ENCODE measurements around the gene THBS2. TPM values are rescaled to one million over a fixed set of nuclear protein-coding genes. Genes with fewer than 3 reads are reported as not detected.

The THBS2 gene
- total and polyA plus RNA-seq, 2 of the 4 experiments (the other 2 are of a cell fraction), result 97.3 to 113 TPM

DNA sequence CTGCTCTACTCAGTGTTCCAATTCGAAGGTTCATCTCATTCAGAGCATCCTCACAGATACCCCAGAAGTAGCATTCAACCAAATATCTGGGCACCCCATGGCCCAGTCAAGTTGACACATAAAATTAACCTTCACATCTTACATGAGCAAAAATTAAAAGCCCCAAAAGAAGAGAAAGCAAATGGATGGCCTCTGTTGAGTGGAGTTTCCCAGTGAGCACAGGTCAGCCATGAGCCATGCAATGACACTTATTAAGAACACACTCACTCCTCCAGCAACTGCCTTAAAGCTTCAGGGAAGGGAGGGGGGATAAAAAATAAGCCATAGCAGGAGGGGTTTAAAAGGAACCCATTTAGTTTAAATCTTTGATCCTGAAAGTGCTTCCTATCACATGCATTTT lies 14.6 kb upstream of the THBS2 start:
- DNase-seq (no peak), ATAC-seq (ENCODE audit: low read depth) (no peak)
- Histone ChIP-seq H4K91ac (ENCODE audit: insufficient read depth, low read depth, low read length) (peak overlapping the region; percentile 2; the same call in 1 of the 2 replicates), H2AFZ (replicated peaks; ENCODE audit: low read length, poor library complexity) (no peak overlapping the region), H3K14ac (replicated peaks; ENCODE audit: low read depth, low read length) (no peak overlapping the region), H4K20me1 (ENCODE audit: insufficient read depth, low read length) (no peaks in the 10 kb centered on the region), H3K36me3 (ENCODE audit: control insufficient read depth, insufficient read depth, low read length) (no peaks in the 10 kb centered on the region), H3K79me1 (ENCODE audit: low read depth in 1 of 2, low read length in 2 of 2) (no peaks in the 10 kb centered on the region), H3K4me2 (ENCODE audit: low read depth, low read length) (no peak overlapping the region), H3K23ac (ENCODE audit: low read depth, low read length) (no peak overlapping the region), H4K5ac (ENCODE audit: low read depth, low read length) (peak overlapping the region; percentile 60), H2BK5ac (ENCODE audit: low read depth, low read length, poor library complexity, severe bottlenecking) (no peak overlapping the region), H2BK15ac (ENCODE audit: low read depth, low read length) (peak overlapping the region; percentile 41; the same call in 1 of the 3 replicates), H3K4me3 (ENCODE audit: insufficient read depth, low read depth, low read length) (no peak overlapping the region), H4K8ac (ENCODE audit: low read depth in 2 of 2, low read length in 2 of 2) (0 out of 4 replicates have a peak overlapping the region, but pooled peaks of 1 of the 2 experiments have one; percentile 3), H3K4ac (ENCODE audit: low read depth, low read length) (peak overlapping the region; percentile 2; the same call in 1 of the 2 replicates), H3K9me3 (ENCODE audit: control insufficient read depth, insufficient read depth, low read length) (no peaks in the 10 kb centered on the region; the same call in 1 of the 2 replicates), H3K27me3 (ENCODE audit: control insufficient read depth, insufficient read depth, low read length) (no peaks in the 10 kb centered on the region), H3K56ac (ENCODE audit: extremely low read depth, insufficient read depth, low read length) (no peak overlapping the region), H2AK9ac (replicated peaks; ENCODE audit: low read depth, low read length, poor library complexity) (no peak overlapping the region), H3K27ac (ENCODE audit: insufficient read depth, low read length) (peak overlapping the region; percentile 61), H2AK5ac (ENCODE audit: low read depth, low read length) (peak overlapping the region; percentile 18; the same call in 1 of the 2 replicates), H2BK20ac (ENCODE audit: low read depth, low read length) (peak overlapping the region; percentile 35; the same call in 1 of the 2 replicates), H3K9me1 (ENCODE audit: insufficient read depth, low read length) (peaks cover 11% of the 10 kb centered on the region), H3K4me1 (ENCODE audit: control insufficient read depth, insufficient read depth, low read length) (peaks cover 20% of the 10 kb centered on the region), H3K18ac (ENCODE audit: low read depth, low read length) (peak overlapping the region; percentile 77), H2BK120ac (ENCODE audit: low read depth, low read length) (peak overlapping the region; percentile 1; the same call in 1 of the 2 replicates), H3K9ac (ENCODE audit: low read depth, low read length) (no peak overlapping the region)
- TF ChIP-seq RAD21 (IDR thresholded peaks at IDR 0.05; ENCODE audit: low read length), result no peak
- no peak for TF ChIP-seq NFE2L2 (IDR thresholded peaks at IDR 0.05; ENCODE audit: low read depth, low read length)
- no peak for TF ChIP-seq FOS (IDR thresholded peaks at IDR 0.05; ENCODE audit: low read depth, low read length)
- no peak for TF ChIP-seq MAFK (IDR thresholded peaks at IDR 0.05; ENCODE audit: low read depth, low read length)
- TF ChIP-seq CHD1 (IDR thresholded peaks at IDR 0.05; ENCODE audit: low read depth, low read length), result no peak
- no peak for TF ChIP-seq POLR2A (IDR thresholded peaks at IDR 0.05; ENCODE audit: low read depth, low read length)
- TF ChIP-seq, protein P1, sequence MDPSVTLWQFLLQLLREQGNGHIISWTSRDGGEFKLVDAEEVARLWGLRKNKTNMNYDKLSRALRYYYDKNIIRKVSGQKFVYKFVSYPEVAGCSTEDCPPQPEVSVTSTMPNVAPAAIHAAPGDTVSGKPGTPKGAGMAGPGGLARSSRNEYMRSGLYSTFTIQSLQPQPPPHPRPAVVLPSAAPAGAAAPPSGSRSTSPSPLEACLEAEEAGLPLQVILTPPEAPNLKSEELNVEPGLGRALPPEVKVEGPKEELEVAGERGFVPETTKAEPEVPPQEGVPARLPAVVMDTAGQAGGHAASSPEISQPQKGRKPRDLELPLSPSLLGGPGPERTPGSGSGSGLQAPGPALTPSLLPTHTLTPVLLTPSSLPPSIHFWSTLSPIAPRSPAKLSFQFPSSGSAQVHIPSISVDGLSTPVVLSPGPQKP (IDR thresholded peaks at IDR 0.05; ENCODE audit: borderline replicate concordance, low read depth, low read length), result no peak
- no peak for TF ChIP-seq MAZ (IDR thresholded peaks at IDR 0.05; ENCODE audit: borderline replicate concordance, low read depth, low read length)
- TF ChIP-seq SMC3 (IDR thresholded peaks at IDR 0.05; ENCODE audit: low read depth, low read length), result no peak
- no peak for TF ChIP-seq MXI1 (IDR thresholded peaks at IDR 0.05; ENCODE audit: borderline replicate concordance, low read depth, low read length)
- no peak for TF ChIP-seq CEBPB (IDR thresholded peaks at IDR 0.05; ENCODE audit: low read depth, low read length)
- ChIA-PET CTCF (no interaction called here), POLR2A (ENCODE audit: unreplicated experiment) (no interaction called here)
- dilution Hi-C loops (cut with HindIII; ENCODE audit: low sequenced_read_pairs, unreplicated experiment) (no loop called here), intact Hi-C loops (cut with micrococcal nuclease) (no loop called here), in situ Hi-C loops (cut with MboI; ENCODE audit: low sequenced_read_pairs) (no loop called here)
- WGBS, 2 experiments (ENCODE audit: extremely low coverage in 2 of 2, insufficient read length in 1 of 2), result no CpG with 5 or more reads among the region's 1 CpG
- BruUV-seq (replicated peaks), result no TSS peak
